GM12878 (cell line): ENCODE results near the gene EDARADD.

ENCODE experiments used
- BCL3 ChIP-seq: IDR thresholded peaks from 2 replicates; pipeline ENCODE4 v1.6.1; 2011; ENCODE audit warnings: borderline replicate concordance, low read depth, mild to moderate bottlenecking, moderate library complexity, low read length; ENCODE audit not compliant: insufficient read depth, poor library complexity, severe bottlenecking
- EGR1 ChIP-seq, 2 experiments: IDR thresholded peaks; 1 replicate in 1 of 2; 2 replicates in 1 of 2; pipeline ENCODE4 v1.6.1; 2011 to 2012; ENCODE audit warnings: low read depth in 2 of 2, low read length in 2 of 2, borderline replicate concordance in 1 of 2, mild to moderate bottlenecking in 1 of 2, moderate library complexity in 1 of 2
- EP300 ChIP-seq, 2 experiments: fragments of 150-350 bp in 1 of 2; IDR thresholded peaks; 2 replicates each; pipeline ENCODE4 v1.6.1; 2011 to 2012; ENCODE audit warnings: low read depth in 2 of 2, low read length in 2 of 2, borderline replicate concordance in 1 of 2, improper control_type of control experiment in 1 of 2, inconsistent platforms in 1 of 2; ENCODE audit not compliant: control insufficient read depth in 1 of 2
- HDAC6 ChIP-seq: fragments of 200-600 bp; sonication (generic); IDR thresholded peaks from one replicate; pipeline ENCODE4 v1.8.0; 2017; ENCODE audit warnings: antibody characterized with exemption; ENCODE audit not compliant: unreplicated experiment
- MEF2A ChIP-seq: IDR thresholded peaks from 2 replicates; pipeline ENCODE4 v1.6.1; 2011; ENCODE audit warnings: low read depth, mild to moderate bottlenecking, low read length, moderate library complexity; ENCODE audit not compliant: insufficient read depth
- NFYB ChIP-seq: IDR thresholded peaks from 2 replicates; pipeline ENCODE4 v1.6.1; 2011; ENCODE audit warnings: low read depth, mild to moderate bottlenecking, low read length, improper control_type of control experiment, moderate library complexity; ENCODE audit not compliant: insufficient read depth
- SMAD5 ChIP-seq: IDR thresholded peaks from 2 replicates; pipeline ENCODE4 v1.6.1; 2016; ENCODE audit warnings: antibody characterized with exemption, low read depth
- TCF3 ChIP-seq: IDR thresholded peaks from 2 replicates; pipeline ENCODE4 v1.6.1; 2012; ENCODE audit warnings: low read depth, mild to moderate bottlenecking, low read length, borderline replicate concordance; ENCODE audit not compliant: insufficient read depth
- ZSCAN29 ChIP-seq: fragments of 450-650 bp; IDR thresholded peaks from 2 replicates; pipeline ENCODE4 v1.6.1; 2017; ENCODE audit warnings: mild to moderate bottlenecking, moderate library complexity
- TF ChIP-seq, protein P1 (sequence below), 3 experiments: IDR thresholded peaks in 2 of 3; conservative IDR thresholded peaks in 1 of 3; 2 replicates each; pipeline ENCODE4 v1.5.1; 2011; ENCODE audit warnings: low read depth in 3 of 3, low read length in 3 of 3, mild to moderate bottlenecking in 3 of 3, control low read depth in 2 of 3, moderate library complexity in 2 of 3, inconsistent platforms in 1 of 3, mixed read lengths in 1 of 3; ENCODE audit not compliant: control insufficient read depth in 2 of 3, insufficient read depth in 1 of 3; ENCODE audit errors: extremely low read depth in 1 of 3

- TF ChIP-seq MEF2A = no peak
- TF ChIP-seq ZSCAN29 = no peak
- TF ChIP-seq EP300 (IDR thresholded peaks at IDR 0.05; ENCODE audit: borderline replicate concordance in 1 of 2, control insufficient read depth in 1 of 2, low read depth in 2 of 2, low read length in 2 of 2) = no peak
- no peak for TF ChIP-seq EGR1 (IDR thresholded peaks at IDR 0.05; ENCODE audit: borderline replicate concordance in 1 of 2, low read depth in 2 of 2, low read length in 2 of 2)
- no peak for TF ChIP-seq NFYB
- no peak for TF ChIP-seq SMAD5
- TF ChIP-seq TCF3 = no peak
- no peak for TF ChIP-seq HDAC6
- TF ChIP-seq, protein P1, sequence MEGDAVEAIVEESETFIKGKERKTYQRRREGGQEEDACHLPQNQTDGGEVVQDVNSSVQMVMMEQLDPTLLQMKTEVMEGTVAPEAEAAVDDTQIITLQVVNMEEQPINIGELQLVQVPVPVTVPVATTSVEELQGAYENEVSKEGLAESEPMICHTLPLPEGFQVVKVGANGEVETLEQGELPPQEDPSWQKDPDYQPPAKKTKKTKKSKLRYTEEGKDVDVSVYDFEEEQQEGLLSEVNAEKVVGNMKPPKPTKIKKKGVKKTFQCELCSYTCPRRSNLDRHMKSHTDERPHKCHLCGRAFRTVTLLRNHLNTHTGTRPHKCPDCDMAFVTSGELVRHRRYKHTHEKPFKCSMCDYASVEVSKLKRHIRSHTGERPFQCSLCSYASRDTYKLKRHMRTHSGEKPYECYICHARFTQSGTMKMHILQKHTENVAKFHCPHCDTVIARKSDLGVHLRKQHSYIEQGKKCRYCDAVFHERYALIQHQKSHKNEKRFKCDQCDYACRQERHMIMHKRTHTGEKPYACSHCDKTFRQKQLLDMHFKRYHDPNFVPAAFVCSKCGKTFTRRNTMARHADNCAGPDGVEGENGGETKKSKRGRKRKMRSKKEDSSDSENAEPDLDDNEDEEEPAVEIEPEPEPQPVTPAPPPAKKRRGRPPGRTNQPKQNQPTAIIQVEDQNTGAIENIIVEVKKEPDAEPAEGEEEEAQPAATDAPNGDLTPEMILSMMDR (IDR thresholded peaks at IDR 0.05 in 2 of 3, conservative IDR thresholded peaks at IDR 0.05 in 1 of 3; ENCODE audit: control insufficient read depth in 2 of 3, extremely low read depth in 1 of 3, insufficient read depth in 1 of 3, low read depth in 3 of 3, low read length in 3 of 3) = no peak
- TF ChIP-seq BCL3 = no peak
Measured at GRCh38 chr1:236522937-236523703, 129.0 kb downstream of the EDARADD start.
